DMS79 treated with DMSO at 0.1 percent for 48 hours (cell line): ENCODE data around the gene RNF212B.
"Not testable (repeated sequence)": the region's sequence is repeated elsewhere in the genome, so short reads cannot be mapped to it uniquely, and the experiment has no call there.

Experiments used
- DNase-seq: peaks from one replicate; lab custom pipeline; 2025; lab: John Stamatoyannopoulos, UW

Gene RNF212B, protein sequence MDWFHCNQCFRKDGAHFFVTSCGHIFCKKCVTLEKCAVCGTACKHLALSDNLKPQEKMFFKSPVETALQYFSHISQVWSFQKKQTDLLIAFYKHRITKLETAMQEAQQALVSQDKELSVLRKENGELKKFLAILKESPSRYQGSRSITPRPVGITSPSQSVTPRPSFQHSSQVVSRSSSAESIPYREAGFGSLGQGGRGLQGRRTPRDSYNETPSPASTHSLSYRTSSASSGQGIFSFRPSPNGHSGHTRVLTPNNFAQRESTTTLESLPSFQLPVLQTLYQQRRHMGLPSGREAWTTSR

GRCh38 chr14:23237772-23238594, at the start of gene RNF212B:
RNF212B (plus strand) TSS chr14:23237936; CDS start chr14:23240346, 2,410 bp downstream.
- peak; percentile 93 for DNase-seq

GRCh38 chr14:23193432-23193831, 44.3 kb upstream of the RNF212B start:
- no peak for DNase-seq

DNA sequence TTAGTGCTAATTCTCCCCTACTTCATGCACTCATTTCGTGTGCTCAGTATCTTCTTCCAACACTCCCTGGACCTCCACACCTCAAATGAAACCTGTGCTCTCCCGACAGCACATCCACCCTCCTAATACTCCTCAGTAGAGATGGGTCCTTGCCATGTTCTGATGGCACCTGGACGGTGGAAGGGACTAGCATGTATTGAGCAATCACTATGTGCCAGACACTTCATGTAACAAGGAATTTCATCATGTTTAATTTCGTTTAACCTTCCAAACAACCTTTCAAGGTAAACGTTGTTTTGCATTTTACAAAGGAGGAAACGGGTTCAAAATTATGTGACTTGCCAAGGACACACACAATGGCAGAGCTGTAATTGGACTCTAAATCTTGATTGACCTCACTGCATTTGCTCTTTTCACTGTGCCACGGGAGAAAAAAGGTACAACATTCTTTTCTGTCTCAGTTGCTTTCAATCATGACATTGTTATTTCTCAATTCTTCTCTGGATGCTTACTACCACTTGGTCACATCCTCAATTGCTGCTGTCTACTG, 42.1 kb upstream of the RNF212B start:
- no peak for DNase-seq

DNA sequence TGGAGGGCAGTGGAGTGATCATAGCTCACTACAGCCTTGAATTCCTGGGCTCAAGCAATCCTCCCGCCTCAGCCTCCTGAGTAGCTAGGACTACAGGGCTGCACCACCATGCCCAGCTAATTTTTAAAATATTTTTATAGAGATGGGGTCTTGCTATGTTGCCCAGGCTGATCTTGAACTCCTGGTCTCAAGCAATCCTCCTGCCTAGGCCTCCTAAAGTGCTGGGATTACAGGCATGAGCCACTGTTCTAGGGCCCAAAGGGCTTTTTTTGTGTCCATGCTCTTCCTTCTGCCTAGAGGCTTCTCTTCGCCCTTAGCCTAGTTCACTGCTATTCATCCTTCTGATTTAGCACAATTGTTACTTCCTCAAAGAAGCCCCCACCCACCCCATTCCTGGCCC, 41.2 kb upstream of the RNF212B start:
- not testable (repeated sequence) for DNase-seq

DNA sequence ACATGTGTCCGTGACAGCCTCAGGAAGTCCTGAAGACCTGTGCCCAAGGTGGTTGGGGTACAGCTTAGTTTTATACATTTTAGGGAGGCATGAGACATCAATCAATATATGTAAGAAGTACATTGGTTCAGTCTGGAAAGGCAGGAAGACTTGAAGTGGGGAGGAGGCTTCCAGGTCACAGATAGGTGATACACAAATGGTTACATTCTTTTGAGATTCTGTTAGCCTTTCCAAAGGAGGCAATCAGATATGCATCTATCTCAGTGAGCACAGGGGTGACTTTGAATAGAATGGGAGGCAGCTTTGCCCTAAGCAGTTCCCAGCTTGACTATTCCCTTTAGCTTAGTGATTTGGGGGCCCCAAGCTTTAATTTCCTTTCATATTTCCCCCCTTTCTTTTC, 38.6 kb upstream of the RNF212B start:
- DNase-seq, result not testable (repeated sequence)

- DNase-seq, result no peak
Measured at GRCh38 chr14:23202001-23202400, 35.7 kb upstream of the RNF212B start.

DNA sequence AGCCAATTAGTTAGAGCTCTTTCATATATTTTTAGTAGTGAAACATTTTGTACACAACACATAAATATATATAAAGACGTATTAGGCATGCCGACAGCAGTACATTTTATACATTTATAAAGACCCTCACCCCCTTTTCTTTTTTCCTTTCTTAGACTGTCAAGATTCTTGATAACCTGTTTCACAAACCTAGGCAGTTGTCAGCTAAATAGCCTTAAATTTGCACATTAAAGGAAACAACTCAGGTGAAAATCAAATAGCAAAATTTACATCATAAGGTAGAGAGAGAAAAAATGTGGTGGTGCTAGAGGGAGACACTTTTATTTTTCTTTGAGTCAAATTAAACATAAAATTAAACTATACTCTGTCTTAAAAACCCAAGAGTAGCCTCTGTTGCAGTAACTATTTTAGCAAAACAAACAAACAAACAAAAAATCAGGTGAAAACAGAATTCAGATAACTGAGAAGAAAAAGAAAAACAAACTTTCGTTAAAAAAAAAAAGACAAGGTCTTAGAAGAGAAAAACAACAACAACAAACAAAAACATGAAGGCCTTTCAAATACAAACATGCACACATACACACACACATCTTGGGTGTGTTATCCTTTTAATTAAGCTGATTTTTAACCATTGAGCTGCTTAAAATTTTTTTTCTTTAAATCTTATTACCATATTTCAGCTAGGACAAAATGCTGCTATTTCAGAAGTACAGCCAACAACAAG, 31.2 kb upstream of the RNF212B start:
- DNase-seq, result no peak

- DNase-seq, result no peak
Measured at GRCh38 chr14:23207146-23207540, 30.6 kb upstream of the RNF212B start.

GRCh38 chr14:23208324-23208723, 29.4 kb upstream of the RNF212B start:
- DNase-seq, result no peak

DNA sequence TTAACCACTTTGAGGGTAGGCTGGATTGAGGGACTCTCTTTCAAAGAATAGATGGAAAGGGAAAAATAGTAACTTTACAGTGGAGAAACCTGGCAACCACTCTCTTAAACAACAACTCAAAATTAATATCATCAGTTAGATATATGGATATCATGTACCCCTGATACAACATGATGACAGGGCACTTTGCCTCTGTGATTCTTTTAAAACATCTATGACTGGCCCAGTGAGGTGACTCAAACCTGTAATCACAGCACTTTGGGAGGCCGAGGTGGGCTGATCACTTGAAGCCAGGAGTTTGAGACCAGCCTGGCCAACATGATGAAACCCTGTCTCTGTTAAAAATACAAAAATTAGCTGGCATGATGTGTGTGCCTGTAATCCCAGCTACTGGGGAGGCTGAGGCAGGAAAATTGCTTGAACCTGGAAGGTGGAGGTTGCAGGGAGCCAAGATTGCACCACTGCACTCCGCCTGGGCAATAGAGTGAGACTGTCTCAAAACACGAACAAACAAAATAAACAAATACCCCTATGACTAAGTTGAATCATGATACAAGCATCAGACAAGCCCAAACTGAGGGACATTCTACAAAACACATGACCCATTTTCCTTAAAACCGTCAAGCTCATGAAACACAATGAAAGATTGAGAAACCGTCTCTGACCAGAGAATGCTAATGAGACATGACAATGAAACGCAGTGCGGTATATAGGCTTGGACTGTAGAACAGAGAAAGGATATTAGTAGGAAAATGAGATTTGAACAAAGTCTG, 27.9 kb upstream of the RNF212B start:
- DNase-seq, result no peak

DNA sequence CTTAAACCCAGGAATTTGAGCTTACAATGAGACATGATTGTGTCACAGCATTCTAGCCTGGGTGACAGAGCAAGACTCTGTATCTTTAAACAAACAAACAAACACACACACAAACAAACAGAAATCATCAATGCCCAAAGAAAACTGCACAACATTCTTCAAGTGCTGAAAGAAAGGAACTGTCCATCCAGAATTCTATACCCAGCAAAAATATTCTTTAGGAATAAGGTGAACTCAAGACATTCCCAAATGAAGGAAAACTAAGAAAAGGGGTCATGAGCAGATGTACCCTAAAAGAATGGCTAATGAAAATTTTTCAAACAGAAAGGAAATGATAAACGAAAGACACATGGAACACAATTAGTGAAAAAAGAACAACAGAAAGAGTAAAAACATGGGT, 22.3 kb upstream of the RNF212B start:
- DNase-seq, result no peak

DNA sequence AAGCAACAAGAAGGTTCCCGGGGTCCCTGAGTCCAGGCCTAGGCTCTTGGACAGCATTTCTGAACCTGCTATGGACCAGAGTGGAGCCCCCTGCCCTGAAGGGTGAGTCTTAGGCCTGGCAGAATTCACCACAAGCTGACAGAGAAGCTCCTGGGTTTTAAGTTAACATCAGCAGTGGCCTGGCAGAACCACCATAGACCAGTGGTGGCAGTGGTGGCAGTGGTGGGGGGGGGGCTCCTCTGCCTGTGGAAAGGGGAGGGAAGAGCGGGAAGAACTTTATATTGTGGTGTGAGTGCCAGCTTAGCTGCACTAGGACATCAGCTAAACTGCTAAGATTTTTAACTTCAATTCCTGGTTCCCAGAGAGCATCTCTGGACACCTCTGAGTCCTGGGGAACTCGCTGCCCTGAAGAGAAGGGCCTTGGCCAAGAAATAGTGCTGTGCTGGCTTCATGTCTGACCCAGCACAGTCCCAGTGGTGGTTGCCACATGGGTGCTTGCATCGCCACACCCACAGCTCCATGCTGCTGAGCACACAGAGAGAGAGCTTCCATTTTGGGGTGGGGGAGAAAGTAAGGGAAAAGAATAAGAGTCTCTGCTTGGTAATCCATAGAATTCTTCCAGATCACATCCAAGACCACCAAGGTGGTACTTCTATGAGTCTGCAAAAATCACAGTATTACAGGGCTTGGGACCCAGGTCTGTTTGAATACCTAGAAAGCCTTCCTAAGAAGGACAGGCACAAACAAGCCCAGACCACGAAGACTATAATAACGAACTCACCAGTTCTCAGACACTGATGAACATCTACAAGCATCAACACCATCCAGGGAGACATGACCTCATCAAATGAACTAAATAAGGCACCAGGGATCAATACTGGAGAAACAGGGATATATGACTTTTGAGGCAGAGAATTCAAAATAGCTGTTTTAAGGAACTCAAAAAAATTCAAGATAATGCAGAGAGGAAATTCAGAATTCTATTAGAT, 20.4 kb upstream of the RNF212B start:
- no peak for DNase-seq

DNA sequence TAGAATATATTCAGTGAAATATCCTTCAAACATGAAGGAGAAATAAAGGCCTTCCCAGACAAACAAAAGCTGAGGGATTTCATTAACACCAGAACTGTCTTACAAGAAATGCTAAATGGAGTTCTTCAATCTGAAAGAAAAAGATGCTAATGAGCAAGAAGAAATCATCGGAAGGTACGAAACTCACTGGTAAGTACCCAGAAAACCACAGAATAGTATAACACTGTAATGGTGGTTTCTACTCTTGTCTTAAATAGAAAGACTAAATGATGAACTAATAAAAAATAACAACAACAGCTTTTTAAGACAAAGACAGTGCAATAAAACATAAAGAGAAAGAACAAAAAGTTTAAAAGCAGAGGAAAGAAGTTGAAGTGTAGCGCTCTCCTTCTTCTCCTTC, 18.7 kb upstream of the RNF212B start:
- DNase-seq, result no peak

DNA sequence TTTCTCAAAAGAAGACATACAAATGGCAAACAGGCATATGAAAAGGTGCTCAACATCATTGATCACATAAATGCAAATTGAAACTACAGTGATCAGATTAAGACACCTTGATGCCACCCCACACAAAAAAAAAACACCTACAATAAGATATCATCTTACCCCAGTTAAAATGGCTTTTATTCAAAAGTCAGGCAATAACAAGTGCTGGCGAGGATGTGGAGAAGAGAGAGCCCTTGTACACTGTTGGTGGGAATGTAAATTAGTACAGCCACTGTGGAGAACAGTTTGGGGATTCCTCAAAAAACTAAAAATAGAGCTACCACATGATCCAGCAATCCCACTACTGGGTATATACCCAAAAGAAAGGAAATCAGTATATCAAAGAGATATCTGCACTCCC, 12.8 kb upstream of the RNF212B start:
- DNase-seq, result not testable (repeated sequence)

DNA sequence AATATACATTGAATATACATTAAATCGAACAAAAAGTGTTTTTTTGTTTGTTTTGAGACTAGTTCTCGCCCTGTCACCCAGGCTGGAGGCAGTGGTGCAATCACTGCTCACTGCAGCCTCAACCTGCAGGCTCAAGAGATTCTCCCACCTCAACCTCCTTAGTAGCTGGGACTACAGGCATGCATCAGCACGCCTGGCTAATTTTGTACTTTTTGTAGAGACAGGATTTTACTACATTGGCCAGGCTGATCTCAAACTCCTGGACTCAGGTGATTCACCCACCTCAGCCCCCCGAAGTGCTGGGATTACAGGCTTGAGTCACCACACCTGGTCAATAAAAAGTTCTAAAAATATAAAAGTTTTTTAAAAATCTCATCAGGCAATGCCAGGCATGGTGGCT, 10.2 kb upstream of the RNF212B start:
- no peak for DNase-seq

- no peak for DNase-seq
Measured at GRCh38 chr14:23228812-23229211, 8.9 kb upstream of the RNF212B start.

GRCh38 chr14:23232241-23232808, 5.4 kb upstream of the RNF212B start:
- DNase-seq, result not testable (repeated sequence)

- no peak for DNase-seq
Measured at GRCh38 chr14:23240661-23241060, 2.9 kb downstream of the RNF212B start.

DNA sequence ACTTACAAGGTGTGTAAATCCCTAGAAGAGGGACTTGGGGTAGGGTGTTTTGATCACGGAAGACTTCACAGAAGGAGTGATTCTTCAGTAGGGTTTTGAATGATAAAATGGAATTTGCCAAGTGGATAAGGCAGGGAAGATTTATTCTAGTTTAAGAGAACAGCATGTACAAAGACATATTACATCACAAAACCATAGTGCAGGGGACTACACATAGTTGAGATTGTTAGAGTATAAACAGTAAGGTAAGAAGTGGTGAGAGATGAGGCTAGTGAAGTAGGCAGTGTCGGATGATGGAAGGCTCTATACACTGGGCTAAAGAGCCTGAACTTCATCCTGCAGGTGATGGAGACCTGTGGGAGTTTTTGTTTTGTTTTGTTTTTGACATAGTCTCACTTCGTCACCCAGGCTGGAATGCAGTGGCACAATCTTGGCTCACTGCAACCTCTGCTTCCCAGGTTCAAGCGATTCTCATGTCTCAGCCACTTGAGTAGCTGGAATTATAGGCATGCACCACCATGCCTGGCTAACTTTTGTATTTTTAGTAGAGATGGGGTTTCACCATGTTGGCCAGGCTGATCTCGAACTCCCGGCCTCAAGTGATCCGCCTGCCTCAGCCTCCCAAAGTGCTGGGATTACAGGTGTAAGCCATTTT, 3.5 kb downstream of the RNF212B start:
- DNase-seq, result not testable (repeated sequence)
